Activated CD4-positive, alpha-beta T cell treated with anti-CD3 and anti-CD28 coated beads, Interleukin-2, amount 50 U/mL, for 4 hours (primary cell): ENCODE results near the gene EML6.

Source experiments
- DNase-seq, 2 experiments: peaks; one replicate each; pipeline ENCODE4 v3.0.0-alpha.2; 2020

EML6 gene

GRCh38 chr2:55011831-55012671 is 288.6 kb downstream of the EML6 start:
- DNase-seq: no peak

- no peak for DNase-seq
Measured at GRCh38 chr2:55012672-55013484, 289.4 kb downstream of the EML6 start.

GRCh38 chr2:55013936-55014335 is 290.5 kb downstream of the EML6 start:
- DNase-seq: no peak

DNA sequence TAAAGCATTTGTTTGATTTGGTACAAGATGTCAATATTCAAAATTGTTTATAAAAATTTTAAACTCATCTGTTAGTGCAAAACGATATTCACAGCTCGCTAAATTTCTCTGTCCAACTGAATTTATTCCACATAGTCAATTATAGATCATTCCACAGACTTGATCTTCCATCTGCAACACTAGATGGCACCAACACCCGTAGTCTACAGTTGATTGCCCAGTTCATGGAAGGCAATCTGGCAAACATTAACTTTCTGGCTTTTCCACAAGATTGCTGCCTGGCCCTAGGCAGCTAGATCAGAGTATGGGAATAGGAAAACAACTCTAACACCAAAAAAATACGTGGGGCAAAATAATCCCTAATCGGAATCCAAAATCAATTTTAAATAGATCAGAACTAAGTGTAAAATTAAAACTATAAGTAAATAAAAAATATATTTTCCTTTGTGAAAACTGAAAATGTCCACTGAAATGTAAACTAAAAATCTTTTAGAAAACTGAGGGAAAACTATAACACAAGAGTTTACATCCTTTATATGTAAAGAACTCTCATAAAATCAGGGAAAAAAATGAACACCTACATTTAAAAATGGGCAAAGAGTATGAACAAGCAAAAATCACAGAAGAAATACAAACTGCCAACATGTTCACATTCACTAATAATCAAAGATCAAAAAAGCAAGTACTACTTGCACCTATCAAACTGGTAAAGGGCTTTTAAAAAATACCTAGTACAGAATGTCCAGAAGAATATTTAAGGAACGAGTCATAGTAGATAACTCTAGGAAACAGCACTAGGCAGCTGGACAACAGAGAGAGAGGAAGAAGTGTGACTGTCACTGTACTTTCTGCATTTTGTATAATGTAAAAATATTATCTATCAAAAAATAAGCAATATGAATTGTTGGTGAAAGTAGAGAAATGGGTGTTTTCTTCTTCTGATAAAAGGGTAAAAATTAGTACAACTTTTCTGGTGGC is 291.8 kb downstream of the EML6 start:
- DNase-seq: peak; percentile 15 to 27

GRCh38 chr2:55017428-55017827 is 294.0 kb downstream of the EML6 start:
- no peak for DNase-seq

DNA sequence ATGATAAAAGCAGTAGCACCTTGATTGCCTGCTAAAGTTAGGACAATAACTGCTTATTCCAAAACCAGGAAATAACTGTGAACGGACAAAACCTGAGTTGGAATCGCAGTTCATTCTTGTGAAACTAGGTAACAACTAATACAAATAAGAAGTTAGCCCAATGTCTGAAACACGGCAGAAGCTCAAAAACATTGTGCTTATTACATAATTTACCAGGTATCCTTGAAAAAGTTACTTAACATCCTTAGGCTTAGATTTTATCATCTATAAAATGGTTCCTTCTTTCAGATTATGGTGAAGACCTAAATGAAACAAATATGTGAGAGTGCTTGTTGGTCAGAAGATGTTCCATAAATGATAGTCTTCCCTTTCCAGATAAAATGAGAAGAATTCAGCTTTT is 294.4 kb downstream of the EML6 start:
- DNase-seq: no peak

GRCh38 chr2:55018619-55019018 is 295.2 kb downstream of the EML6 start:
- DNase-seq: no peak

- no peak for DNase-seq
Measured at GRCh38 chr2:55019526-55020258, 296.2 kb downstream of the EML6 start.
